ENCODE measurements around the gene CADM1. TPM values are rescaled to one million over a fixed set of nuclear protein-coding genes. Genes with fewer than 3 reads are reported as not detected.

The CADM1 gene
- total RNA-seq, 1 donor from 2014 or later: 27.2 TPM

DNA sequence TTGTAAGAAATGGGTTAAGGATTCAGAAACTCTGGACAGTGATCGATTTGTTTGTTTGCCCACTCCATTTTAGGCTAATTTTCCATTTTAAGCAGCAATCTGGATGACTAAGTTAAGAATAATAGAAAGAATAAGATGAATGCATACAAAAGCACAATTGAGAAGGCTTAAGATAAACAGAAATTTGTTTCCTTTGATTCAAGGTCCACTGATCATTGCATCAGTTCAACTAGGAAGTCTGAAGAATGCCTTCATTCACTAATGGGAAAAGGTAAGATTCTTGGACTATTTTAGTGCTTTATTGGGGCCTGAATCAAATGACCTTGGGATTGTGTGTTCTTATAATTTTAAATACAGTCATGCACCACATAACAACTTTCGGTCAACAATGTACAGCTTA, 140.8 kb downstream of the CADM1 start:
- ATAC-seq: no peak
- no peak for DNase-seq (ENCODE audit: low spot score)

DNA sequence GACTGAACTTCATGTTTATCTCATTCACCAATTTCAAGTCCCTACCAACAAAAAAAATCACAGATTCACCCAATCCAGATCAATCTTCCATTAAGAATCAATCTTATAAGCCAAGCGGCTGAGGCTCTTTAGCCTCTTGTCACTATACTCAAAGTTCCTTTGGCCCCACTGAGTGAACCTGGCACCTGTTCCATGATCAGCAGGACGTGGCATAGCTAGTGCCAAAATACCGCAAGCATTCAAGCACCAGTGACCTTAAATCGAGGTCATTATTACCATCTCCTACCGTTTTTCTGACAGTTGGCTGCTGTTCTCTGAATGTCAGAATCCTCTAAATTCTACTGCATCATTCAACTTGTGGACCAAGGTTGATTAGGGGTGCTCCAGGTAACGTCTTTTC, 141.2 kb downstream of the CADM1 start:
- ATAC-seq (peak; percentile 77), DNase-seq (ENCODE audit: low spot score) (no peak)

DNA sequence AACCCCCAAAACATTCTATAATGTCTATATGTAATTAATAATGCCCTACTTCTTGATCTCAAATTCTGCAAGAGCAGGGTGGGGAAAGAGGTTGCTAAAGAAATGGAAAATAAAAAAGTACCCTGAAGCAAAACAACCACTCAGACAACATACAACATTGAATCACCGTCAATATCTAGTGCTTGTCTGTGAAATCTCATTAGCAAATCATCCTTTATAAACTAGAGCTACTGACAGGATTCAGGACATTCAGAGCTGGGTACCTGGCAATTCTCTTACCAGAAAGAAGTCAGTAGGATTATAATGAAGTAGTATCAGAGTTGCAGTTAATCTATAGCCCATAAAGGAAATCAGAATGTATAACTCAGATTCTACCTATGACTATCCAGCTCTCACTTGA, 143.2 kb downstream of the CADM1 start:
- no peak for ATAC-seq
- no peak for DNase-seq (ENCODE audit: low spot score)

DNA sequence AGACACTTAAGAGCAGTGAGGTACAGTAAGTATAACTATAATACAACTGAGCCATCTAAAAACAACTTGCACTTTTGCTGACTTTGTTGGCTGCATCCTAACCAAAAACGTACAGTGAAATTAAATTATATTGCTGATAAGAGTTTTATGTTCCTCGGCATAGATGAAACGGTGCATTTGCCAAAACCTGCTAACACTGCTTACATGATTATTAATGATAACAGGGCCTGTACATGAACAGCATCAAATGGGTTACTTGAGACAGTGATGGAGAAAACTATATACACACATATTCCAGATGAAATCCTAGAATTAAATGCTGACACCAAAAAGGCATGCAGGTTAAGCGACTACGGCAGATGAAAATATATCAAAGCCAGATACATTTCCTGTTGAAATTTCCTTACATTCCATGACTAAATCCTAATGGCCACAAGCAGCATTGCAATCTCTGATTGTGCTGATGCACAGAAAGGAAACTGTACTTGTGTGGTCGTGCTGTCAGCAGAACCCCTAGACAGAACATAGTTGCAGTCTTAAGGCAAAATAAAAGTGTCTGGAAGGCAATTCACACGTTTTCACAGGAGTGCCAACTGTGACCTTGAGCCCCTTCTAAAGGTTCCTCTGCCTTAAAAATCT, 143.9 kb downstream of the CADM1 start:
- DNase-seq (ENCODE audit: low spot score) (no peak), ATAC-seq (no peak)

DNA sequence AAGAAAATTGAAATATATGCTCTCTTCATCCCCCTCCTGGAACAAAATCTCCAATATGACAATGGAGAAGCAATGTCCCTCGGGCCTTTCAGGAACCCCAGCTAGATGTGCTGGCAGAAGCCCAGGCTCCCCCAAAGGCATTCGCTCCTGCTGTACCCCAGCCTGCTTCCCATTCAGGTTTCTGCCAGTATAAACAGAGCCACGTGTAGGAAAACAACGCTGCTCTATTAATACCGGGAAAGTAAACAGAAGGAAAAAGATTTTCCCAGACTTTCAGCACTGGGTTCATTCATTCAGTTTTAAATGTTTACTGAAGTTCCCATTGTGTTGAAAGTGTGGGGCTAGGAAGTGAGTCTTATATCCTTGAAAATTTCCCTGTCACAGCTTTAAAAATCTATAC, 147.1 kb downstream of the CADM1 start:
- ATAC-seq: peak; percentile 35
- DNase-seq (ENCODE audit: low spot score): no peak

DNA sequence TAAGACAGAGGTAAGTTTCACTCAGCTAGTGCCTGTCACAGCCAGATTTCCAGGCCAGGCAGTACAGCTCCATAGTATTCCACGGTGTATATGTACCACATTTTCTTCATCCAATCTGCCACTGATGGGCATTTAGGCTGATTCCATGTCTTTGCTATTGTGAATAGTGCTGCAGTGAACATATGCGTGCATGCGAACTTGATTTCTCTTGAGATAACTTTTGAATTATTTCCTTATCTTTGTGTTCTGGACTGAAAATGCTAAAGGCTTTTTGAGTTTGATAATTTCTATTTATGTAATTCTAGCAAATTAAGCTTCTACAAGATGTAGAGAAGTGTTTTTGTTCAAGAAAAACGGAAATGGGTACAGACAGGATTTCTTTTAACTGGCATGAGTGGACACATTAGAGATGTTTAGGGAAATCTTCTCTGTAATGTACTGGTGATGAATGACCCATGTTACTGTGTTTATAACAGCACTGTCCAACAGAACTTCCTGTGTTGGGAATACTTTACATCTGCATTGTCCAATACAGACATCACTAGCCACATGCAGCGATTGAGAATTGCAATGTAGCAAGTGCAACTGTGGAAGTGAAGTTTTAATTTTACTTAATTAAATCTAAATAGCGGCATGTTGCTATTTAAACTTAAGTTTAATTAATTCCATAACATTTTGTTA, 151.3 kb downstream of the CADM1 start:
- ATAC-seq: no peak
- DNase-seq (ENCODE audit: low spot score): no peak

DNA sequence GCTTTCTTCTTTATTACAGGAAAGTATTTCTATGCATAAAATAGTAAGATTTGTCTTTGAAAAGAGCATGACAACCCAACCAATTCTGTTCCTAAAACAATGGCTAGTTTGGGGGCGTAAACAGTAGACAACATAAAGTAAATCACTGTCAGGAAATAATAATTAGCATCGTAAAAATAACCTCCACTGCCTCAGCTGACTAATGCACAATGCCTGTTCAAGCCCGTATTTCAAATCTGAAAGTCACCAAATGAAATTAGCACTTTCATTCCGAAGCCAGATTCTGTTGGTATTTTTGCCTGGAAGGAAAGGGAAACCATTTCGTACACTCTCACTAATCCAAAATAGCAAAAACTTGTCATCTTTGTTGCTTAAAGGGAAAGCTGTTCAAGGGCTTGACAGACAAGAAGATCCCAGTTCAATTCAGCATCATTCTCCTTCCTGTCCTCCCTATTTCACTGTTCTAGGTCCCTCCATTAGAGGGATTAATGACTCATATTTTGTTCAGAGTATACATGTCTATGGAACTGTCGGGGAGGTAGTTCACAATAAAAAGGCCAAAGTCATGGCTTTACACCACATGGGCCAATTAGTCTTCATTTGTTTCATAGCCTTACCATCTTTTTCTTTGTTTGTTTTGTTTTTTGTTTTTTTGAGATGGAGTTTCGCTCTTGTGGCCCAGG, 154.7 kb downstream of the CADM1 start:
- DNase-seq (ENCODE audit: low spot score) (no peak), ATAC-seq (no peak)

DNA sequence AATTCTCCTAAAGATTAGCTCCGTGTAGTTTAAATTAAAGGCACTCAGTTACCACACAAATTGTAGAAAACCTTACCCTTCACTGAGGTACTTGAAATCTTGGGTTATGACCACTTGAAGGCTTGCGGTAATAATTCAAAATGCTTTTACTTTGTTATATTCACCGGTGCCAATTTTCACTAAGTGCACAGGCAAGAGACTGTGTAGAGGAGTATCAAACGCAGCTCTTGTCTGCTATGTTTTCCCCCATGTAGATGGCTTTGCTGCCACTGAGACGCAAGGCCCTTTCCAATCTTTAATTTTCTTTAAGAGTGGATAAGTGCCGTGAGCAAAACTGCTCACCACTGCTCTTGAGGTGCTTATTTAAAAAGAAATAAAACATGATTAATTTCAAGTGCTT, 155.8 kb downstream of the CADM1 start:
- DNase-seq (ENCODE audit: low spot score): no peak
- ATAC-seq: no peak

DNA sequence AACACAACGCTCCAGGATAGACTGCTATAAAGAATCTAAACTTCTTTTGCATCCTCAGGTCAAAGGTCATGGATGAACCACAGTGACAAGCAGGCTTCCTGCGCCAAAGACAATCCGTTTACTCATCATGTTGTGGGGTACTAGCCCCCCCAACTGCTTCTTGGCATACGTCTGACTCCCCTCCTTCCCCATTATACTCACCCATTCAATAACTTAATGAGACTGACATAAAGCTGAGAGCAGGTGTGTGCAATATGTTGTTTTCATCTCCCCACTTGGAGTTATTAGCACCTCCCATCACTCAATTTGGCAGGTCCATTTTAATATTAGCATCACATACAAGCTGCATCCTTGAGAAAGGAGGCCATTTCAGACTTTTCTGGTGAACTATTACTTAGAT, 157.1 kb downstream of the CADM1 start:
- no peak for ATAC-seq
- no peak for DNase-seq (ENCODE audit: low spot score)

DNA sequence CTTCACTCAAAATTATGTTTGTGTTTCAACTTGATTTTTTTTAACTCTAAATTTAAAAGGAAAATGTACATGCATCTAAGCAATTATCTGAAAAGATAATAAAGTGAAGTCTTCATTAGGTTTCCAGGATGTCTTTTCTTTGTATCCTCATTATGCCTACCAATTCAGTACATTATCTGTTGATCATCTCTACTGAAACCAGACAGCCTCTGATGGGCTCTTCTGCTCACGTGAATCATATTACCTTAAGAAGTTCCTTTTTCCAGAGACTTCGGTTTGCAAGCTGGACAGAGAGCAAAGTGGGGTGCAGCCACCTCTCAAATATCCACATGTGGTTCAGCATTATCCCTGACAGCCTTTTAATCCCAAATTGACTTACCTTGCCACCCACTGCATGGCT, 158.4 kb downstream of the CADM1 start:
- no peak for DNase-seq (ENCODE audit: low spot score)
- no peak for ATAC-seq

DNA sequence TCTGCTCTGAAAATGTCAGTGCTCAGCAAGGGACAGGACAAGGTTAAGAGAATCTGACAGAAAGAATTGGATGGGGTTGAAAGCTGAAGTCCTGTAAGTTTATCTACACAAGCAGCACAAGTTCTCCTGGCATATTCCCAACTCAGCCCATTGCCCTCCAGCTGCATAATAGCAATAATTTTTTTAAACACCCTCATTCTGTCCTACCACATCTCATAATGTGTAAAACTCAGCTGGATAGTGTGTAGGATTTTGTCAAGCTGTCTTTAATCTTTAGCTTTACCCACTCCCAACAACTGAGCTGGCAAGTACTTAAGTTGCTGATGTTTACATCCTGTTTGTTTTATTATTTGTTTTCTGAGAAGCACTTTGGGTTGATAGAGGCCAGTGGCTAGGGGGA, 158.9 kb downstream of the CADM1 start:
- no peak for DNase-seq (ENCODE audit: low spot score)
- no peak for ATAC-seq

DNA sequence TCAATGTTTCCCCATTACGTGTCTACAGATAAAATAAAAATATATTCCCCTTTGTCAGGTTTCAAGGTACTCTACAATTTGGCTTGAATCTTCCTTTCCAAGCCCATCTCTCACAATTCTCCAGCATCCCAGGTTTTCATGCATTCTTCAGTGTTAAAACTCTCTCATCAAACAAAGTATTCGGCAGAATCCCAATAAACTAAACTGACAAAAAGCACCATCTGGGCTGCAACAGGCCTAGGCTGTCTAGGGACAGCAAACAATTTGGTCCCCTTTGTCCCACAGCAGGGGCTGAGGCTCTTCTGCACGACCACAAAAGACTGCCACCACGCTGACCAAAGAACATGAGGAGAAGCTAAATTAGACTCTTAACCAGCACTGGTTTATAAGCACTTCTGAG, 159.4 kb downstream of the CADM1 start:
- DNase-seq (ENCODE audit: low spot score) (no peak), ATAC-seq (no peak)

DNA sequence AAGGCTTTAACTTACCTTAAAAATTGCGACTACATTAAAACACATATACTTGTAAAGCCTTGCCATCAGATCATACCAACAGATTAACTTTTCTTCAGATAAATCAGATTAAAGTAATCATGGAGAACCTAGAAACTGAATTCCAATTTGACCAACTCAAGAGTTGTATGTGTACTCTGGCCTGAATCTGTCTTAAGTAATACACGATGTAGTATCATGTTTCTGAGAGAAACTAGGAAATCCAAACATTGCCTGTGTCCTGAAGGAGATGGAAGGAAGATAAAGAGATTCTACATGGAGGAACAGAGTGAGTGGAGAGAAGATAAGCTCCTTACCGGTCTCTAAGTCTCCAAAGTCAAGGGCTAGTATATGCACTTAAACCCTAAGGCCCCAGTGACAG, 162.1 kb downstream of the CADM1 start:
- no peak for ATAC-seq
- no peak for DNase-seq (ENCODE audit: low spot score)

DNA sequence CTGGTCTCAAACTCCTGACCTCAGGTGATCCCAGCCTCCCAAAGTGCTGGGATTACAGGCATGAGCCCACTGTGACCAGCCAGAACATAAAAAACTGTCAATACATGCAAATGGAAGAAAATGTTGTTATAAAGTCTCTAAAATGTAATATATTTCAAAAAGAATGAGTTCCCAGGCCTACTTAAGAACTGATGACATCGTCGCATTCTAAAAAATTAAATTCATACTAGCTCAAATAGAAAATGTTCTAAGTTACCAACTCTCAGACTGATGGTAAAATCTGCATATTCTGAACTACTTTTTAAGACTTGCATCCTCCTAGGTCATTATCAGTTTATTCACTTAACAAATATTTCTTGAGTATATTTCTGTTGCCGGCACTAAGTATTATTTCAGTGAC, 163.3 kb downstream of the CADM1 start:
- DNase-seq (ENCODE audit: low spot score) (no peak), ATAC-seq (no peak)

DNA sequence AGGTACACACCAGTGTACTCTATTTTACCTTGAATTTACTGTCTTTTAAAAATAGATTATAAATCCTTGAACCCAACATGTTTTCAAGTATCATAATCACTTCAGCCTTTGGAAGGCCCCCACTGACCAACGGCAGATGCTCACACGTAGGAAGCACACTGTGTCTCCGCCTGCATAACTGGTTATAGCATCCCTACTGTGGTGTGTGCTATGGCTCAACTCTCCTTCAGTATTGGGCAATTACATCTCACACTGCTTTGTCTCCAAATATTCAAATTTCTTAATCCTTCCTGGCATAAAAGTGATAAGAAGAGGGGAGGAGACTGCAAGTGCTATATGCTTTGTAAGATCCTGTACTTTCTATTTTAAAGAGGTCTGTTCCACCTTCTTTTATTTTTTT, 165.7 kb downstream of the CADM1 start:
- DNase-seq (ENCODE audit: low spot score): no peak
- no peak for ATAC-seq

DNA sequence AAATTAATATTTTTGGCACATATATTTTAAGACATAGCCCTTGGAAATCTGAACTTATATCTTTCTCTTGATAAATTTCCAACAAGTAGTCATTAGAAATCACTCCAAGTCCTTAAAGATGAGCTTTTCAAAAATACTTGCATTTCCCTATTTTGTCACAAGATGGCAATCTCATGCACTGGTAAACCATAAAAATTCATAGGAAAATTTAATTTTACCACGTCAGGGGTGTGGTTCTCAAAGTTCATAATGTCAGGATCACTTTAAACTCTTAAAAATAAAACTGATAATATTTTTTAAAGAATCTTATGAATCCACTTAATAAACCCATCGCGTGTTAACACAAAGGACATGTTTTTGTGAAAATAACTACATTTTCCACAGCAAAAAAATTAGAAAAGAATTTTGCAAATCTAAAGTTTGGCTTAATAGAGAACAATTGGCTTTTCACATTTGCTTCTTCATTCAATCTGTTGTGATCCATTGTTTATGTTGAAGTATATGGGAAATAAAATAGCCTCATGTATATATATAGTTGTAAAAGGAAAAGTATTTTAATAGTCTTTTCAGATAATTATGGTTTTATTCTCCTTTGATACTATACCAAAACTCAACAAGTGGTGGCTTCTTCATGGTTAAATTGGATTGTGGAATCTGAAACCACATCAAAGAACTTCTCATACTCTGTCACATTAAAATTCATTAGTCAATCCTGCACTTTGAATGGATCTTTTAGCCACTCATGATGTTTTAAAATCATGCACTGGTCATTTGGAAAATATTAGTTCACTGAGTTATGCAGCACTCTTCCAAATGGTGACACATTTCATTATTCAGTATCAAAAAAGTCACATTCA, 169.1 kb downstream of the CADM1 start:
- peak; percentile 70 for ATAC-seq
- no peak for DNase-seq (ENCODE audit: low spot score)

DNA sequence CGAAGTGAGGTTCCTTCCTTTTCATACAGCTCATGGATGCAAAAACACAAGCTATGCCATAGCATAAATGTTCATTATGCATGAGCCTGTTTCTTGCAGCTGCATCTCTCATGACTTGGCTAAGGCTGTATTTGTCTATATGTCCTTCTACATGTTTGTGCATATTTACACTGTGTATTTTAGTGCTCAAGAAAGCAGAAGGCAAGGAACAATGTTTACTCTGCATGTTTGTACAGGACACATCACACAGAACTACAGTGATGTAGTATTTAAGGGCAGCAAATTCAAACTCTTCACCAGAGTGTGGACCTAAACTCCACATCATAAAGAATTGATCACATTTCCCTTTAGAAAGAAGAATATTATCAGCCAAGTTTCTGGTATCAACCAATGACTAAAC, 170.3 kb downstream of the CADM1 start:
- DNase-seq (ENCODE audit: low spot score): no peak
- no peak for ATAC-seq

DNA sequence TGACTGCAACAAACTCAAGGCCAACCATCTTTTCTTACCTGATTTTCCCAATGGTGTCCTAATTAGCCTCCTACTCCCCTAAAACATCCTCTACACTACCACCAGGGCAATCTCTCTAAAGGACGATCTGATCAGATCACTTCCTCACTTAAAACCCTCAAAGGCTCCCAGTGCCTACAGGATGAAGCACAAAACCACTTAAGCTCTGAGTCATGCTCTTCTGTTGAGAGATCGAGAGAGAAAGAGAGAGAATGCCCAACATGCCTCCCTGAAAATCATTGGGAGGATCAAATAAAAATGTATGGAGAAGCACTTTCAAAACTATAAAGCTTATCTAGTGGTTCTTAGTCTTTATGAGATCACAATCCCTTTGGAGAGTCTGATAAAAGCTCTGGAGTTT, 171.1 kb downstream of the CADM1 start:
- DNase-seq (ENCODE audit: low spot score) (no peak), ATAC-seq (no peak)

DNA sequence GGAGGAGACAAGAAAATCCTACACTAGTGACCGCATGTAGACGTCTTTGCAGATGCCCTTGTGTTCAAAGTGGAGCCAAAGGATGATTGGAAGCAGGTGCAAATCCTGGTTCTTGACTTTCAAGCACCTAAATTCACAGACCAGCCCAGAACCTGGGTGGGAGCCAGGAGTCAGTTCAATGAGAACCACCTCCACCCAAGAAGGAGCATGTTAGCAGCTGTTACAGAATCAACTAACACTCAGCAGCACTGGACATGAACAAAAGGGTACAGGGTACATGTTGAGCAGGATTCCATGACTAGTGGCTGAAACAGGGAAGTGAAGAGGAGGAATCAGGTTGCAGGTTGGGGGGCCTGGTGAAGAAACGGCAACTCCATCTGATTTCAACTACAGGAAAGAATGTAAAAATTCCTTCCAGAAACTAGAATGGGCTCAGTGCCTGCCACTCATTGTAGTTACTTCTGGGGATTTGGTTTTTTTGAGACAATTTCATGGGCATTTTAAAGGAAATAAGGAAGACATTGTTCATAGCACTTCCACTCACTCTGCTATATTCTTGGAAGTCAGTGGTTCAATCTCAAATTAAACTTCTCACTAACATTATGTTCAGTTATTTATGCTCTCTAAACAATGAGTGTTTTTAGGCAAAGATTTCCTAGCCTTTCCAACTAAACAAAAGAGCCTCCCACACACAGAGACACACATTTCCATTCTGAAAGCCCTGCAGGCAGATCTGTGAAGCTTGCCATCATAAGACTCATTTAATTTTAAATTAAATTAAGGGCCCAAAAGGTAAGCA, 173.3 kb downstream of the CADM1 start:
- DNase-seq (ENCODE audit: low spot score): no peak
- no peak for ATAC-seq

DNA sequence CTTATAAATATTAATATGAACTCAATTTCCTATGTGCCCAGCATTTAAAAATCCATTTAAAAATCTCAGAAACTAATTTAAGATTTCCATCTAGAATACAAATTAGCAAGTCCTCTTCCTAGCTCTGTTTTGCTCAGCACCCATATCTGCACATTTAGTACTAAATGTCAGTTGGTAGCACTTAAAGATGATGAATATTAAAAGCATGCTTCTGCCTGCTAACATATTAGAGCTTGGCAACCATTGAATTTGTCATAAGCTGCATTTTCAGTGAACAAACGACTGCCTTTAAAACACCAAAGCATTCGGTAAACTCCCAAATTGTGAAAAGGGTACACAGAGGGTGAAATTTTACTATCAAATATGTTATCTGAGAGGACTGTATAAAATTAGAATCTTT, 177.7 kb downstream of the CADM1 start:
- no peak for DNase-seq (ENCODE audit: low spot score)
- no peak for ATAC-seq

DNA sequence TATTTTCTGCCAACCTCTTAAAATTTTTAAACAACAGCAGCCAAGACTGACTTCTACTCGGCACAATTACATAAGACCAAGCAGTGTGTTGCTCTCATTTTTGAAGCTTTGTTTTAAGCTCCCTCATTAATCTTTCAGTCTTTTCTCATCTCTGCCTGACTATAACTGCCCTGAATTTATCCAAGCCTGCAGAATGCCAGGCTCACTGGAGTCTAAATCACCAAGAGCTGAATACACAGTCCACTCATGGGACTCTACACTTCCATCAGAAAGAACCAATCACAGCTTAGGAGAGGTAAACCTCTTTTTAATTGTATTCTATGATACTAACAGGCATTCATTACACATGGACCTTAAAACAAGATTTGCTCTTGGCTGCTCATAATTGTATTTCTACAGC, 178.7 kb downstream of the CADM1 start:
- no peak for ATAC-seq

More for the DNA sequence above, 178.7 kb downstream of the CADM1 start:
- no peak for DNase-seq (ENCODE audit: low spot score)

Data from left lobe of liver (tissue), 2 donors.